Measurements from ENCODE around the gene GUCY1A1. TPM values are rescaled to one million over a fixed set of nuclear protein-coding genes. Genes with fewer than 3 reads are reported as not detected.

The GUCY1A1 gene
- total RNA-seq, 3 donors from 2014 or later, result 7.4 to 213 (median 18.8) TPM

DNA sequence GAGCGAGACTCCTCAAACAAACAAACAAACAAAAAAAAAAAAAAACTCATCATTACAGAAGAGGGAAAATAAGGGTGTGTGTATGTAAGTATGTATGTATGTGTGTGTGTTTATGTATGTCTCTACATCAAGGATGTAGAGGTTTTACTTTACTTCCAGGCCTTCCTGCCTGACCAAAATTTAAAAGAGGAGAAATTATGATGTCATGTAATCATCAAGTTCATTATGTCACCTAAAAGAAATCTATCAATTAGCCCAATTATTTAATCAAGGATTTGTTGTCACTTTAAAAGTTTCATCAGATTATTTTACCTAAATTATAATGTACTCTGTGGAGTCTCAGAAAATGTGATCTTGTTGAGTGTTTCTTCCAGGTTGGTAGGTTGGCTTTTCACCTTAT is 21.6 kb downstream of the GUCY1A1 start:
- ATAC-seq (no peak), DNase-seq (no peak)
- intact Hi-C loops (cut with DNase I, micrococcal nuclease), result loop anchor here in 1 of 2 donors (10.0 kb wide), 1 partner anchor 97 kb away; no protein-coding TSS in a partner anchor
- Histone ChIP-seq H3K9me3 (no peaks in the 10 kb centered on the region), H3K4me3 (no peak overlapping the region), H3K4me1 (ENCODE audit: low read depth) (no peaks in the 10 kb centered on the region), H3K36me3 (ENCODE audit: low read depth) (no peaks in the 10 kb centered on the region)
- TF ChIP-seq, protein P1, sequence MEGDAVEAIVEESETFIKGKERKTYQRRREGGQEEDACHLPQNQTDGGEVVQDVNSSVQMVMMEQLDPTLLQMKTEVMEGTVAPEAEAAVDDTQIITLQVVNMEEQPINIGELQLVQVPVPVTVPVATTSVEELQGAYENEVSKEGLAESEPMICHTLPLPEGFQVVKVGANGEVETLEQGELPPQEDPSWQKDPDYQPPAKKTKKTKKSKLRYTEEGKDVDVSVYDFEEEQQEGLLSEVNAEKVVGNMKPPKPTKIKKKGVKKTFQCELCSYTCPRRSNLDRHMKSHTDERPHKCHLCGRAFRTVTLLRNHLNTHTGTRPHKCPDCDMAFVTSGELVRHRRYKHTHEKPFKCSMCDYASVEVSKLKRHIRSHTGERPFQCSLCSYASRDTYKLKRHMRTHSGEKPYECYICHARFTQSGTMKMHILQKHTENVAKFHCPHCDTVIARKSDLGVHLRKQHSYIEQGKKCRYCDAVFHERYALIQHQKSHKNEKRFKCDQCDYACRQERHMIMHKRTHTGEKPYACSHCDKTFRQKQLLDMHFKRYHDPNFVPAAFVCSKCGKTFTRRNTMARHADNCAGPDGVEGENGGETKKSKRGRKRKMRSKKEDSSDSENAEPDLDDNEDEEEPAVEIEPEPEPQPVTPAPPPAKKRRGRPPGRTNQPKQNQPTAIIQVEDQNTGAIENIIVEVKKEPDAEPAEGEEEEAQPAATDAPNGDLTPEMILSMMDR (IDR thresholded peaks at IDR 0.05), result no peak

- H3K4me3 ChIP-seq, result no peak overlapping the region
- intact Hi-C loops (cut with DNase I, micrococcal nuclease), result loop anchor here in 1 of 2 donors (10.0 kb wide), 1 partner anchor 96 kb away; no protein-coding TSS in a partner anchor
- no peaks in the 10 kb centered on the region for H3K36me3 ChIP-seq (ENCODE audit: low read depth)
- ATAC-seq (no peak), DNase-seq (no peak)
- TF ChIP-seq, protein P1 (IDR thresholded peaks at IDR 0.05), result no peak
- no peaks in the 10 kb centered on the region for H3K4me1 ChIP-seq (ENCODE audit: low read depth)
- no peaks in the 10 kb centered on the region for H3K9me3 ChIP-seq
These were observed 22.2 kb downstream of the GUCY1A1 start for GRCh38 chr4:155688860-155689259.

GRCh38 chr4:155690044-155690837 is 23.6 kb downstream of the GUCY1A1 start:
- DNase-seq (no peak), ATAC-seq (no peak)
- TF ChIP-seq, protein P1 (IDR thresholded peaks at IDR 0.05), result no peak
- Histone ChIP-seq H3K4me1 (ENCODE audit: low read depth) (no peaks in the 10 kb centered on the region), H3K9me3 (no peaks in the 10 kb centered on the region), H3K36me3 (ENCODE audit: low read depth) (no peaks in the 10 kb centered on the region), H3K4me3 (no peak overlapping the region)
- intact Hi-C loops (cut with DNase I, micrococcal nuclease), result no loop called here

DNA sequence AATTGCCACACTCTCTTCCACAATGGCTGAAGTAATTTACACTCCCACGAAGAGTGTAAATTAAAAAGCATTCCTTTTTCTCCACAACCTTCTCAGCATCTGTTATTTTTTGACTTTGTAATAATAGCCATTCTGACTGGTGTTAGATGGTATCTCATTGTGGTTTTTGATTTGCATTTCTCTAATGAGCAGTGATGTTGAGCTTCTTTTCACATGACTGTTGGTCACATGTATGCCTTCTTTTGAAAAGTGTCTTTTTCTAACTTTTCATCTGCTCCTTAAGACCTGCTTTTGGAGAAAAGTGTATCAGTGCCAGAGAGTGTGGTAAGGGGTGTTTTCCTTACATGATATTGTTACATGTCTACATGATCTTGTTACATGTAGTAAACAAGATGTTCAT is 25.7 kb downstream of the GUCY1A1 start:
- H3K4me1 ChIP-seq (ENCODE audit: low read depth), result no peaks in the 10 kb centered on the region
- DNase-seq, result no peak
- intact Hi-C loops (cut with DNase I, micrococcal nuclease), result no loop called here
- H3K36me3 ChIP-seq (ENCODE audit: low read depth), result no peaks in the 10 kb centered on the region
- TF ChIP-seq, protein P1 (IDR thresholded peaks at IDR 0.05), result no peak
- no peak for ATAC-seq
- H3K9me3 ChIP-seq, result no peaks in the 10 kb centered on the region
- H3K4me3 ChIP-seq, result no peak overlapping the region

DNA sequence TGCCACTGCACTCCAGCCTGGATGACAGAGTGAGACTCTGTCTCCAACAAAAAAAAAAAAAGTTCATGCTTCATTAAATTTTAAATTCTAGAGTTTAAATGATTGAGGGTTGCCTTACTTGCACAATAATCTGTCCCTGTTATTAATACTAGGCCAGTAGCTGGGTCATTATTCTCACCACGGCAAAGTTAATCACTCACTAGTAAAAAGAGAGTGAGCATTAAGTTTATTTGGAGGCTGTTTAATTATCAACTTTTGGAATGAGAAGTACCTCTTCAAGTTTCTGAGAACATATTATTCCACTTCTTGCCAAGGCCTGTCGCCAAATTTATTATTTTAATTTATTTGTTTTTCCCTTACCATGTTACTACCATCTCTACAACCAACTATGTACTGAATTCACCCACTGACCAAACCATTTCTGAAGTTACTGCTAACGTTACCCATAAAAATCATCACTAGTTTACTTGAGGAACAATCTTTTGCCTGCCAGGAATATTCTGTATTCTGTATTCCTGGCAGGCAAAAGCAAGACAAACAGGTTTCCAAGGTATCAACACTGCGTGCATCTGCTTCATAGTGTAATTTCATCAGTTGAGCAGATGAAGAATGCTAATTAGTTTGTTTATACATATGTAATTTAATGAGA is 26.5 kb downstream of the GUCY1A1 start:
- Histone ChIP-seq H3K4me3 (no peak overlapping the region), H3K9me3 (no peaks in the 10 kb centered on the region), H3K4me1 (ENCODE audit: low read depth) (no peaks in the 10 kb centered on the region), H3K36me3 (ENCODE audit: low read depth) (no peaks in the 10 kb centered on the region)
- intact Hi-C loops (cut with DNase I, micrococcal nuclease), result no loop called here
- ATAC-seq (no peak), DNase-seq (no peak)
- TF ChIP-seq, protein P1 (IDR thresholded peaks at IDR 0.05), result no peak

Data from mucosa of descending colon (tissue), 3 donors.